Dermis blood vessel endothelial cell (primary cell): ENCODE measurements around the gene F2RL3. TPM values are rescaled to one million over a fixed set of nuclear protein-coding genes. Genes with fewer than 3 reads are reported as not detected.

Experiments used
- DNase-seq: peaks from one replicate; pipeline ENCODE4 v3.0.0; 2010
- total RNA-seq: library from RNA; depleted of rRNA; stranded (reverse); fragments of >200 nt; gene quantifications from 2 replicates; pipeline ENCODE4 v1.2.3, GENCODE V29; 2014

Gene F2RL3
- total RNA-seq, 1 donor from 2014 or later, result 14.0 TPM

DNA sequence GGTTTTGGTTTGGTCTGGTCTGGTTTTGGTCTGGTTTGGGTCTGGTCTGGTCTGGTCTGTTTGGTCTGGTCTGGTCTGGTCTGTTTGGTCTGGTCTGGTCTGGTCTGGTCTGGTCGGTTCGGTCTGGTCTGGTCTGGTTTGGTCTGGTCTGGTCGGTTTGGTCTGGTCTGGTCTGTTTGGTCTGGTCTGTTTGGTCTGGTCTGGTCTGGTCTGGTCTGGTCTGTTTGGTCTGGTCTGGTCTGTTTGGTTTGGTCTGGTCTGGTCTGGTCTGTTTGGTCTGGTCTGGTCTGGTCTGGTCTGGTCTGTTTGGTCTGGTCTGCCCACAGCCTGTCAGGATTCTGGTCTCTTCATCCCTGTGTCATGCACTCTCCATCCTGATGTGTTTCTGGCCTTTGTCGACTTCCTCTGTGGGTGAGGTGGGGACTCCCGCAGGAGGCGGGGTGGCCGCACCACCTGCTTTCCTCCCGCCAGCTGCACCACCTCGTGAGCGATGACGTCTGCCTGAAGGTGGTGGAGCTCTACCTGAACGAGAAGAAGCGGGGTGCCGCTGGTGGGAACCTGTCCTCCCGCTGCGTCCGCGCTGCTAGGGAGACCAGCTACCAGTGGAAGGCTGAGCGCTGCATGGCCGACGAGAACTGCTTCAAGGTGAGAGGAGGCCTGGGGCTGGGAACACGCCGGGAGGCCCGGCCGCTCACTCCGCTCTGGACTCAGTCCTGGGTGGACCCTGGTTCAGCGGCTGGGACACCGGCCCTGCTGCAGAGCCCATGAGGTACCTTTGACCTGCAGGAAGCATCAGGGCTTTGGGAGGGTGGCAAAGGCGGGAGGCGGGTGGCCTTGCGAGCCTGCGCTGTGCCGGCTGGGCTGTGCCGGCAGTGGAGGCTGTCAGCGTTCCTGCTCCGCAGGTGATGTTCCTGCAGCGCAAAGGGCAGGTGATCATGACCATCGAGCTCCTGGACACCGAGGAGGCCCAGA lies 12.9 kb upstream of the F2RL3 start:
- no peak for DNase-seq

GRCh38 chr19:16876904-16877361 lies 11.9 kb upstream of the F2RL3 start:
- DNase-seq, result peak; percentile 78

DNA sequence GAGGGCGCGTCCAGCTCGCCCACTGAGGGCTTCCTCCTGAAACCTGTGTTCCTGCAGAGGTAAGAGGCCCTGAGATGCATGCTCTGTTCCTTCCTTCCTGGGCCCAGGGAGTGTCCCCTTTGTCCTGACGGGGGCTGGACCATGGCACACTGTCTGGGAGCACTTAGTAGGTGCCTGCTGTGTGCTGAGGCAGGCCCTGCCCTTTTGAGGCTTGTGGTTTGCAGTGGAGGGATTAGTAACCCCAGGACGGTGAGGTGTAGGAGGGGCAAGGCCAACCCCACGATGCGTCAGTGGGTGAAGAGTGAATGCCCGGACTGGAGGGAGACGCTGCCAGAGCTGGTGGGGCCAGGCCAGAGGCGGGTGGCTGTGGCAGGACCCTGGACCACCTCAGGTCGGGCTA lies 11.2 kb upstream of the F2RL3 start:
- no peak for DNase-seq

DNA sequence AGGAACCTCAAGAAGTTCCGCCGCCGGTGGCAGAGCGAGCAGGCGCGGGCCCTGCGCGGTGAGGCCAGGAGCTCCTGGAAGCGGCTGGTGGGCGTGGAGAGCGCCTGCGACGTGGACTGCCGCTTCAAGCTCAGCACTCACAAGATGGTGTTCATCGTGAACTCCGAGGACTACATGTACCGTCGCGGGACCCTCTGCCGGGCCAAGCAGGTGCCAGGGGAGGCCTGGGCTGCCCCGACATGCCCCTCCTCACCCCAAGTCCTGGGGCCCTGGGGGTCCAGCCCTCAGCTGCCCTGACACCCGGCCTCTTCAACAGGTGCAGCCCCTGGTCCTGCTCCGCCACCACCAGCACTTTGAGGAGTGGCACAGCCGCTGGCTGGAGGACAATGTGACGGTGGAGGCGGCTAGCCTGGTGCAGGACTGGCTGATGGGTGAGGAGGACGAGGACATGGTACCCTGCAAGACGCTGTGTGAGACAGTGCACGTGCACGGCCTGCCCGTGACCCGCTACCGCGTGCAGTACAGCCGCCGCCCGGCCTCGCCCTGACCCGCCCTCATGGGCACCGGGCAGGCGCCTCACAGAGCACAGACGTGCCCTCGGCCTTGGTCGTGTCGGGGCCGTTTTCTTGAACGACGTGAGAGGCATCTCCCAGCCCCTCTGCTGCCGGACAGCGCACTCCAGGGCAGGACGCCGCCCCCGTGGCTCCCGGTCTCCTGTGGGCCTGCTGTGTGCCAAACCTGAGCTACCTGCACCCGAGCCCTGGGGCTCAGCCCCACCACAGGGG lies 10.4 kb upstream of the F2RL3 start:
- no peak for DNase-seq

- no peak for DNase-seq
Measured at GRCh38 chr19:16880884-16881554, 7.8 kb upstream of the F2RL3 start.

GRCh38 chr19:16882146-16882545 lies 6.7 kb upstream of the F2RL3 start:
- no peak for DNase-seq

DNA sequence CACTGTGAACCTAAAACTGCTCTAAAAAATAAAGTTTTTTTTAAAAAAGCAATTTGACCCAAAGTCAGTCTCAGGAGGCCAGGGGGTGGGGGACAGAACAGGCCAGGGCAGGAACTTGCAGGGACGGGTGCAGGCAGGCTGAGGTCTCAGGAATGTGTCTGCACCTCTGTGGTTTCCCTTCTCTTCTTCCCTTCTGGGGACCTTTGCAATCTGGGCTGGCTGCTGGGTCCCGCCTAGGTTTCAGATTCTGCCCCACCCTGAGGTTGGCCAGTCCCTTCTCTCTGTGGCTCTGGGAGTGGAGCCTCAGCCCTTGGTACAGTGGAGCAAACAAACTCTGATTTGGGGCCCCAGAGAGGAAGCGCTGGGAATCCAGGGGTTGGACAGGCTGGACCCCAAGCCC lies 5.3 kb upstream of the F2RL3 start:
- DNase-seq, result no peak

- DNase-seq, result no peak
Measured at GRCh38 chr19:16885166-16885565, 3.6 kb upstream of the F2RL3 start.

DNA sequence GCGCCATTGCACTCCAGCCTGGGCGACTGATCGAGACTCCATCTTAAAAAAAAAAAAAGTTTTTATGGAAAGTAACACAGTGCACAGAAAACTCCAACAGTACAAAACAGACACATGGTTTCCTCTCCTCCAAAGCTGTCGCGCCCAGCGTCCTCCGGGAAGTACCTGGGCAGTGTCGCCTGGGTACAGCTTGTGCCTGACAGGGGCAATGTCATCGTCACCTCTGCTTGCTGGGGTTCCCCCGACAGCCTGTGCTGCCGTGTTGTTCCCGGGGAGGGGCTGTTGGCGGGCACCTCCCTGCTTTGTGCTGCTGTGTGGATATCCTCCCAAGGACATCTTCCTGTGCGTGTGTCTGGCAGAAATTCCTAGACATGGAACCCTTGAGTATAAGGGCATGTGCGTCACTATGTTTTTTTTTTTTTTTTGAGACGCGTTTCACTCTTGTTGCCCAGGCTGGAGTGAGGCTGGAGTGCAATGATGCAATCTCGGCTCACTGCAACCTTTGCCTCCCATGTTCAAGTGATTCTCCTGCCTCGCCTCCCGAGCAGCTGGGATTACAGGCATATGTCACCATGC lies 2.4 kb upstream of the F2RL3 start:
- peak; percentile 83 for DNase-seq

DNA sequence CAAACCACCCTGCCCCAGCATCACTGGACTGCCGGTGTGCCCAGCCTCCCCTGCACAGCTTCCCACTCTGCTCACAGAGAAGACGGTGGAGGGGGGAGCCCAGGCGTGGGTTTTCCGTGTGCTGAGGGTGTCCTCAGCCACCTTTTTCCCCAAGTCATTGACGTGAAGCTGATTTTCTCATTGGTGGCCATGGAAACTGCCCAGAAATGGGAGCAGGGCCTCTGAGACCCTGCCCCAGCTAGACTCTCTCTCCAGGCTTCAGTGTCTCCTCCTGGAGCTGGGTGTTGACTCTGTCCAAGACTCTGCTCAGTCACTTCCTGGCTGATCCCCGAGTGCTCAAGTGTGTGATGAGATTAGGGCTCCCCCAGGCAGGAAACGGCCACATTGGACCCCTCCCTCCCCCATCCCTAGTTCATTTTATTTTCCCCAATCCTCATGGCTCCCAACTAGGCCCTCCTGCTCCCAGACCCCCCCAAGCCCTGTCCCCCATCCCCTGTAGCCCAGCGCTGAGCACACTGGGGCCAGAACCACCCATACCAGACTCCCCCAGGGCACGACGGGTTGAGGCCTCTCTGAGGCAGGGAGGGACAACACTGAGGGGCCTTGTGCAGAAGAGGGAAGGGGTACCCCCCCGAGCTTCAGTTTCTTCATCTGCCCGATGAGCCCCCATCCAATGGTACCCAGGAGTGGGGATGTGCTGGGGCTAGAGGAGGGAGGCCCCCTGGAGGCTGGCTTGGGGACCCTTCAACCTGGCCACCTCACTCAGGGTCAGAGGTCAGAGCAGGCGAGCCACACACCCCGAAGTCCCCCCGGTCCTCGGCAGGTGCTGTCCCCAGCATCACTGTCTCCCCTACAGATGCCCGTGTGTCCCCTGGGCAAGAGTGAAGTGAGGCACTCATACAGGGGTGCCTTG lies 1.2 kb upstream of the F2RL3 start:
- peak; percentile 31 for DNase-seq

GRCh38 chr19:16889366-16889882 lies 625 bp downstream of the F2RL3 start:
- no peak for DNase-seq

DNA sequence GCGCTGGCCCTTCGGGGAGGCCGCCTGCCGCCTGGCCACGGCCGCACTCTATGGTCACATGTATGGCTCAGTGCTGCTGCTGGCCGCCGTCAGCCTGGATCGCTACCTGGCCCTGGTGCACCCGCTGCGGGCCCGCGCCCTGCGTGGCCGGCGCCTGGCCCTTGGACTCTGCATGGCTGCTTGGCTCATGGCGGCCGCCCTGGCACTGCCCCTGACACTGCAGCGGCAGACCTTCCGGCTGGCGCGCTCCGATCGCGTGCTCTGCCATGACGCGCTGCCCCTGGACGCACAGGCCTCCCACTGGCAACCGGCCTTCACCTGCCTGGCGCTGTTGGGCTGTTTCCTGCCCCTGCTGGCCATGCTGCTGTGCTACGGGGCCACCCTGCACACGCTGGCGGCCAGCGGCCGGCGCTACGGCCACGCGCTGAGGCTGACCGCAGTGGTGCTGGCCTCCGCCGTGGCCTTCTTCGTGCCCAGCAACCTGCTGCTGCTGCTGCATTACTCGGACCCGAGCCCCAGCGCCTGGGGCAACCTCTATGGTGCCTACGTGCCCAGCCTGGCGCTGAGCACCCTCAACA lies 1.2 kb downstream of the F2RL3 start:
- DNase-seq, result no peak

DNA sequence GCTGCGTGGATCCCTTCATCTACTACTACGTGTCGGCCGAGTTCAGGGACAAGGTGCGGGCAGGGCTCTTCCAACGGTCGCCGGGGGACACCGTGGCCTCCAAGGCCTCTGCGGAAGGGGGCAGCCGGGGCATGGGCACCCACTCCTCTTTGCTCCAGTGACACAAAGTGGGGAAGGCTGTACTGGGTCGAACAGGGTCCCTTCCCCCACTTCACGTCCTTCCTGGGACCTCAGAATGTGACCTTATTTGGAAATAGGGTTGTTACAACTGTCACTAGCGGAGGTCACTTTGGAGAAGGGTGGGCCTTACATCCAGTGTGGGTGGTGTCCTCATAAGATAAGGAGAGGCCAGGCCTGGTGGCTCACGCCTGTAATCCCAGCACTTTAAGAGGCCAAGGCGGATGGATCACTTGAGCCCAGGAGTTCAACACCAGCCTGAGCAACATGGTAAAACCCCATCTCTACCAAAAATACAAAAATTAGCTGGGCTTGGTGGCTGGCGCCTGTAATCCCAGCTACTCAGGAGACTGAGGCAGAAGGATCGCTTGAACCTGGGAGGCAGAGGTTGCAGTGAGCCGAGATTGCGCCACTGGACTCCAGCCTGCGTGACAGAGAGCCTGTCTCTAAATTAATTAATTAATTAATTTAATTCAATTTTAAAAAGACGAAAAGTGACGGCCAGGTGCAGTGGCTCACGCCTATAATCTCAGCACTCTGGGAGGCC lies 1.8 kb downstream of the F2RL3 start:
- no peak for DNase-seq

DNA sequence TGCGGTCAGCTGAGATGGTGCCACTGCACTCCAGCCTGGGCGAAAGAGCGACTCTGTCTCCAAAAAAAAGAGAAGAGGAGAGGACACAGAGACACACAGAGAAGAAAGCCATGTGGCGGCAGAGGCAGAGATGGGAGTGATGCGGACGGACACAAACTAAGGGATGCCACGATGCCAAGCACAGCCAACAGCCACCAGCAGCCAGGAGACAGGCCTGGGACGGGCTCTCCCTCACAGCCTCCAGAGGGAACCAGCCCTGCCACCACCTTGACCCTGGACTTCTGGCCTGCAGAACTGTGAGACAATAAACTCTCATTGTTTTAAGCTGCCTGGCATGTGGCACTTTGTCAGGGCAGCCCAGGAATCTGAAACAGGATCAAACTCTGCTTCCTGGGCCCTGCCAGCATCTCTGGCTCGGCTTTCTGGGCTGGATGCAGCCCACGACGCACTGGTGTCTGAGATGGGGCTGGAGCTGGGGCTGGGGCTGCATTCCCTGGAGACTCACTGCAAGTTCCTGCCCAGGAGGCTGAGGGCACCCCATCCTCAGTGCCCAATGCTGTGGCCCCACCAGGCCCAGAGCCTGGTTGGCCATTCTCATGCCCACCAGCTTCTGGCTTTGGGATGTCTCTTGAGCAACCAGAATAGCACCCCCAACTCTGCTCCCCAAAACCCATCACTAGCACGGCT lies 3.0 kb downstream of the F2RL3 start:
- DNase-seq, result no peak

DNA sequence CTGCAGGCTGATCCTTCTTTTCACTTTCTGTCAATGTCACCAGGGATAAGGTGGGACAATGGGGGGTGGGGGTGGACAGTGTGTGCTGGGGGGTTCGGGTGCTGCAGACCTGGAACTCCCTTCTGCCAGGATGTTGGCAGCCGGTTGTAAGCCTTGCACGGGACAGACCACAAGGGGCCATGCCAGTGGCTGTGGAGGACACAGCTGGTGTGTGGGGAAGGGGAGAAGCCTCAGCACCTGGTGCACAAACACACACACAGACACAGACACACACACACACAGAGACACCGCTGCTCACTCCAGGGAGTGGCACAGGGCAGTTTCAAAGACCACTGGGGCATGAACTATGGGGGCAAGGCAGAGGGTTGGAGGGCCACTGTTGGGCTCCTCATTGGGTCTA lies 3.6 kb downstream of the F2RL3 start:
- DNase-seq, result no peak

GRCh38 chr19:16892868-16893685 lies 4.3 kb downstream of the F2RL3 start:
- no peak for DNase-seq

- peak; percentile 37 for DNase-seq
Measured at GRCh38 chr19:16893686-16893989, 4.8 kb downstream of the F2RL3 start.

DNA sequence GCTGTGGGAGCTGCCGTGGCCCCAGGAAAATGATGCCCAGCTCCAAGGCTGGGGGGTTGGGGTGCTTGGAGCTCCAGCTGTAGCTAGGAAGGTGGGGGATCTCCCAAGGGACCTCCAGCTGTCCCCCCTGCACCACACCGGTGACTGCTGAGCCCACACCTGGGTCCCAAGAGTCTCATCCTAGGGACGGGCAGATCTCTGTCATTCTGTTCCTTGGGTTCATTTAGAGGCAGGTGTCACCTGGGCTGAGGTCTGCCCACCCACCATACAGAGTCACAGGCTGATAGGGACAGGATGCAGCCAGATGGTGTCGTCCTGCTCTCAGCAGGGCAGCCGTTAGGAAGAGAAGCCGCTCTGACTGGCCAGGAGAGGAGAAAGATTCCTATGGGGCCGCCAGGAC lies 5.3 kb downstream of the F2RL3 start:
- DNase-seq, result no peak
